GM21367 (cell line): ENCODE data around the gene HSD3B2.
"Not testable (repeated sequence)": the region's sequence is repeated elsewhere in the genome, so short reads cannot be mapped to it uniquely, and the experiment has no call there.

ENCODE experiments used
- ATAC-seq: cut with Tn5 transposase; IDR thresholded peaks from one replicate; pipeline ENCODE4 v1.9.1; 2021; ENCODE audit not compliant: unreplicated experiment

HSD3B2 gene

DNA sequence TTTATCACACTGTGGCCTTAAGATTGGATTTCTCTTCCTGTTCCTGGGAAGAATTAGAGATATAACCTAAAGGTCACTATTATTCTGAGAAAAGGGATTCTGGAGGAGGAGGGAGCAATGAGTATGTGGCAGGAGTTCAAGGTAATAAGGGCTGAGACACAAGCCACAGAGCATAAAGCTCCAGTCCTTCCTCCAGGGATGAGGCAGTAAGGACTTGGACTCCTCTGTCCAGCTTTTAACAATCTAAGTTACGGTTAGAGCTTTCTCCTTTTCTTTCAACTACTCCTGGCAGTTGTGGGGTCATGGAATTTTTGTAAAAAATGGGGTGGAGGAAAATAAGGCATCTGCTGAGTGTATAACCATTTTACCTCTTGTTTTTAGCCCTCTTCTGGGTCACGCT lies at the start of gene HSD3B2:
TSS of gene HSD3B2 (plus strand) at position 201 of the 400 bp plus-strand sequence. CDS start 270 bp downstream, outside the sequence.
- no peak for ATAC-seq

DNA sequence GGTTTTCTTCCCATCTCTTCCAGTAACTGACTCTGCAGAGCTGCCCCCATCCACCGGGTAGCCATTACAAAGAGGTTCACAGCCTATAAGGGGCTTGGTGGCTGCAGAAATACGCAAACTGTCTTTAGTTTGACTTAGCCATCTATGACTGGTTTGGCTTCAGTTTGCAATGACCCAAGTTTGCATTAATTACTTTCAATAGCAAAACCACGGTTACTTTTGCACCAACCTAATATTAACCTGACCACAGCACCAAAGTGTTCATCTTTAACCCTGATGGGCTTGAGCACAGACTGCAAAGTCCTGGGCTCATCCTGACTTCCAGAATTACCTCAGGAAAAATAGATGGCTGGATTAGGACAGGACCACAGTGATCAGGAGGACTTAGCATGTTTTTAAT lies 48.5 kb upstream of the HSD3B2 start:
- no peak for ATAC-seq

DNA sequence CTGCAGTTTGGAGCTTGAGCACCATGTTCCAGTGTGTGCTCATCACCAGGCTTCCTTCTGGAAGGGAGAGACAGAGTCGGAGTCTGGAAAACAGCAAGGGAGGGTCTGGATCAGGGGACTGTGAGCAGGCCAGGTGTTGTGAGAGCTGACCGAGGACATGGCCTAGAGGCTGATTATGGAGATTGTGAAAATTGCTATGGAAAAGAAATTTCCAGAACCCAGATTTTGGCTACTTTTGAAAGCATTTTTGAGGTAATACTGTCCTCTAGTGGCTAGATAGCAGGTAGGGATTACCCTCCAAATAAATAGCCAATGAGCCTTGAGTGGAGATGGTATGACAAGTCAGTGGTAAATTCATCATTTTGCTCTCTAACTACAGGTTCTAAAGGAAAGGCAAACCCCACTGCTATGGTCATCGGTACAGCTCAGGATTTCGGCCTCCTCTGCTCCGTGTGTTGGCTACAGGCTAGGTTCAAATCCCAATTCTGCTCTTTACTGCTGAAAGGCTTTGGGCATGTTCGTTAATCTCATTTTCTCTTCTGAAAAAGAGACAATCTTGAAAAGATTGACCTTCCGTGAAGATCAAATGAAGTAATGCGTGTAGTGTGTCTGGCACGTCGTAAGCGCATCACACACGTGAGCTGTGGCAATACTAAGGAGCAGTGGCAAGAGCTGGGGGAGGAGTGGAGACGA lies 47.4 kb upstream of the HSD3B2 start:
- ATAC-seq, result no peak

DNA sequence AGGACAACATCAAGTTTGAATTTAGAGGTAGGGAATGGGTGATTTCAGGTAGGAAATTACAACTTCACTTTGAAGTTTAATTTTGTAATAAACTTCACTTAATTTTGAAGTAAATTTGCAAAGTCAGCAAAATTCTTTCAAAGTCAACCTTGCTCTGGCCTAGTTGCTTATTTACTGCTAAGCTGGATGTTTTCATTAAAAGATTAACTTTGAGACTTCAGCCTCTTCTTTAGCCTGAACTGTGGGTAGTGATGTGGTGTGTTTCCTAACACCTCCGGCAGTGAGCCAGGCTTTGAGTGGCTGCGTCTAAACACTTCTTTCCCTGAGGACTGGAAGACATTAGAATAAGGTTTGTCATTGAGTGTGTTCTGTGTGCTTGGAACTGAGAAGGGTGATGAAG lies 46.4 kb upstream of the HSD3B2 start, which contains the start of gene HAO2:
TSS of gene HAO2 (plus strand) at position 232 of the 400 bp plus-strand sequence. CDS start 12,301 bp downstream, outside the sequence.
- ATAC-seq, result no peak

DNA sequence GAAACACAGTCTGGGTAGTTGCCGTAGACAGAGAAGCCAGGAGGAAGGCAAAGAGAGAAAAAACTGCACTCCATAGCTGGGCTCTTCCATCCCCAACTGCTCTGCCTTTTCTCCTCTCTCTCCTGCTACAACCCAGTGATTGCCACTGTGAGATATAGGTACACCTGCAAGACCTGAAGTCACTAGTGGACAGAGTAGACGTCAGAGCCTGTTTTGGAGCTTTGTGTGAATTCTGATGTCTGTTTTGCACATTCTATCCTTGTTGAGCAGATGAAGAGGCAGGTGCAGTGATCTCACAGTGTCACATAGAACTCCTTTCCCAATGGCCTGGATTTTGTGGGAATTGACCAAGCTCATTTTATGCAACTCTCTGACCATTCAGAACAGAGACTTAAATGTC lies 44.2 kb upstream of the HSD3B2 start:
- no peak for ATAC-seq

DNA sequence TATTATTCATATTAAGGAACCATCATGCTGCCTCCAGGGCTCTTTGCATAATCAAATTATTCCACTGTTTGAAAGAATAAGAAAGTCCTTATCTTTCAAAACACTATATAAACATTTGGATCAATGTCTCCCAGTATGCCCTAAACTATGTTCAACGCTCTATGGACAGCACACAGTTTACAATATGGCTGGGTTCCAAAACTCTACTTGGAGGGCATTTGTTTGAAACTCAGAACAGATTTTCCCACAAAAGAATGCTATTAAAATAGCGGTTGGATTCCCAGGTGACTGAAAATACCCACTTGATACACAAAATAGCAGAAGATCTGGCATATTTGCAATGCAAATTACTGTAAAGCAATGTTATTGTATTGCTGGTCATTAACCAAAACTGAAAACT lies 43.1 kb upstream of the HSD3B2 start:
- no peak for ATAC-seq

DNA sequence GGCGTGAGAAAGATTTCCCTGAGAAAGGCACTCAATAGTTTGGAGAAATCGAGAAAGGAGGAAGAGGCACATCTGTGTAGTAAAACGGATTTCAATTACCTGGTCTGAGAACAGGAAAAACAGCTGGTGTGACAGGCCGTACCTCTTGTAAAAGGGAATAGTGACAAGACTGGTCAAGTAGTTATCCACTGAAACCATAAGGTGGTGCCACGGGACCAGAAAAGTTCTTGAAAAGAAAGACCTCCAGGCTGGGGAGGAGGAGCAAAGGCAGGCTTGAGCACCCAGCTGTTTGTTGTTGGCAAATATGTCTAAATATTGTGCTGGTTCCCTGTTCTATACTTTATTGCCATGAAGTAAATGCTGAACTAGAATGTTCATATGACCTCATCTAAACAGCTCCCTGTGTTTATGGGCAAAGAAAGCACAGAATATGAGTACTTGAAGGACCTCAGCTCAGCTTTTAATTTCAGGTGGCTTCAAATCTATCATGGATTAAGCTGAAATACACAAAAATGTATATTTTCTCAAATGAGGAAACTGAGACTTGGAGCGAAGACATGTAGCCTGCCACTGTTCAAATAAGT lies 42.4 kb upstream of the HSD3B2 start:
- peak; percentile 66 for ATAC-seq

DNA sequence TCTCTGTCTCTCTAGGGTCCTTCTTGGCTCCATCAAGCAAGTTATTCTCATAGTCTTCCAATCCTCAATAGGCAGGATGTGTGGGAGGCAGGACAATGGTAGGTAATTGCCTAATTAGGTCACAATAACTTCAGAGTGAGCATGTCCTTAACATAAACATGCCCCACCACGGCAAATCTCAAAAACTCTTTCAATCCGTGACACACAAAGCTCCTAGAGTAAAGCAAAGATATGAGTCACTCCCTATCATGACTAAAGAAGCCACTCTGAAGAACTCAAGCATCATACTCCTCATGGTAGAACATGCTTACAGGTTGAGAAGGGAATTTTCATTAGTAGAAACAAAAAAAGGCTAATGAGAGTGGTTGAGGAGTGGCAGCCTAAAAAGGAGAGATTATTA lies 41.5 kb upstream of the HSD3B2 start:
- ATAC-seq, result no peak

DNA sequence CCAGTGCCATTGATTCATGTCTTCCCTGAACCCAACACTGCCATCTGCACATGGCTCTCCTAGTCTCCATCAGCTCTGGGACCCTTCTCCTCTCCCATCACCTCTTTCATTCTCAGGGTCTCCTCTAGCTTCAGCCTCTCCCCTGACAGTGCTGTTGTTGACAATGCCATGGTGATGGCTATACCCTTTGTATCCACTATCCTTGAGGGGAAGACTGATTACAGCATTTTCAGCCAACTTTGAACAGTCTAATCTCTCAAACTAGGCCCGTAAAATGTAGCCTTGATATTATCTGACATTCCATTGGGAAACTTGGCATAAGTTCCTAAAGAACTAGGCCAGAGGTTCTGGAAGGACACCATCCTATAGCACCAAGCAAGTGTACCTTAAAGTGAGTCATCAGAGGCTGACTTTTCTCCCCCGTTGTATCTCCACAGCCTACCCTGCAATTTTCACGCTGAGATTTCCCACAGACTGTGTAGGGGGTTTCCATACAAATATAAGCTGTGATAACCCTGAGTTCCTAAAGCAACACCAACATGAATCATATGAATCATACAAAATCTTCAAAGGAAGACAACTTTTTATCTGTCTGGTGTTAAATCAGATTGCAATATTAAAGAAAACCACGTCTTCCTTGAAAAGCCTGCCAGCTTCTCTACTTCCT lies 40.6 kb upstream of the HSD3B2 start:
- no peak for ATAC-seq

DNA sequence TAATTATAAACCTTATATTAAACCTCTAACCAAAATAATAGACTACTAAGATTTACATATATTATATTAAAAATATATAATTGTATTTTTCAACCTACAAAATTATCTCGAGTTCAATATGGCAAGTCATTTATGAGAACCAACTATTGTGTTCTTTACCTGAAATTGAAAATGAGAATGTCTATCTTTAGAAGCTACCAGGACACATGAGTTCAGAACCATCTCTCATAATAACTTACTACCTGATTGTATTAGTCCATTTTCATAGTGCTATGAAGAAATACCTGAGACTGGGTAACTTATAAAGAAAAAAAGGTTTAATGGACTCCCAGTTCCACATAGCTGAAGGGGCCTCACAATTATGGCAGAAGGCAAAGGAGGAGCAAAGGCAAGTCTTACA lies 39.6 kb upstream of the HSD3B2 start:
- ATAC-seq, result no peak

DNA sequence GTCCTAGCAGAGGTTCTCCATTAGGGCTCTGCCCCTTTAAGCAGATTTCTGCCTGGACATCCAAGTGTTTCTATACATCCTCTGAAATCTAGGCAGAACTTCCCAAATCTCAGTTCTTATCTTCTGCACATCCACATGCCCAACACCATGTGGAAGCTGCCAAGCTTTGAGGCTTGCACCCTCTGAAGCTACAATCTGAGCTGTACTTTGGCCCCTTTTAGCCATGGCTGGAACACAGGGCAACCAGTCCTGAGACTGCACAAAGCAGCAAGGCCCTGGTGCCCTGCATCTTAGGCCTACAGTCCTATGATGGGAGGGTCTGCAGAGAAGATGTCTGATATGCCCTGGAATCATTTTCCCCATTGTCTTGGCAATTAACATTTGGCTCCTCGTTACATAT lies 38.4 kb upstream of the HSD3B2 start:
- ATAC-seq, result no peak

DNA sequence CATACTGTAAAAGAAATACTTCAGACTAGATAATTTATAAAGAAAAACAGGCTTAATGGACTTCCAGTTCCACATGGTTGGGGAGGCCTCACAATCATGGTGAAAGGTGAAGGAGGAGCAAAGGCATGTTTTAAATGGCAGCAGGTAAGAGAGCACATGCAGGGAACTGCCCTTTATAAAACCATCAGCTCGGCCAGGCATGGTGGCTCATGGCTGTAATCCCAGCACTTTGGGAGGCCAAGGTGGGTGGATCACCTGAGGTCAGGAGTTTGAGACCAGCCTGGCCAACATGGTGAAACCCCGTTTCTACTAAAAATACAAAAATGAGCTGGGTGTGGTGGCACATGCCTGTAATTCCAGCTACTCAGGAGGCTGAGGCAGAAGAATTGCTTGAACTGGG lies 37.4 kb upstream of the HSD3B2 start:
- not testable (repeated sequence) for ATAC-seq

DNA sequence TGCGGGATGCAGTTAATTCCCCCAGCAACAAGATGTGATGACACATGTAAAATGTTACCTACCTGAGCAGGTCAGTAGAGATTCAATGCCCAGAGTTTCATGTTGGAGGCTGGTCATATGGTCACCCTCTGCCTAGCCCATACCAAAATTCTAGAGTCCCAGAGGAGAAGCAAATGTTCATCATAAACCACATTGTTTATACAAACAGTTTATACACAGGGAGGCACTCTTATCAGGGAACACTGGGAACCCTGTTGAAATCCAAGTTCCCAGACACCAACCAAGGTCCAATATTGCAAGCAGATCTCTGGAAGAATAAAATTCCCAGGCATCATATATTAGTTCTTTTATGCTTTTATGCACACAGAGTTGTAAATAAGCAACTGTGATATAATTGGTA lies 35.8 kb upstream of the HSD3B2 start:
- no peak for ATAC-seq

DNA sequence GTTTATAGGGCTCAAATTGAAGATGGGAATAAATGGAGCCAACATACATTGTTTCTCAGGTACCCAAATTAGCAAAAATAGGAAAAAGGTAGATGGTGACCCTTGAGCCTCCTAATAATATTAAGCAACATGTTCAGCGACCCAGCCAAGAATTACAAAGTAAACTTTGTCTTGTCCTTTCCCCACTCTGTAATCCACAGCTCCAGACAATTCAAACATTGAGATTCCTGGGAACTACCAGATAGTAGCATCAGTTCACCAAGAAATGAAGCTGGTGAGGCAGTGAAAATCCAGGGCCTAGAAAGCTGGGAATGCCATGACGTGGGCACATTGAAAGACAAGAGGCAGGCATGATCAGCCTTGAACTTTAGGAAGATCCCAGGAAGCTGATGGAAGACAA lies 34.6 kb upstream of the HSD3B2 start:
- ATAC-seq, result no peak

DNA sequence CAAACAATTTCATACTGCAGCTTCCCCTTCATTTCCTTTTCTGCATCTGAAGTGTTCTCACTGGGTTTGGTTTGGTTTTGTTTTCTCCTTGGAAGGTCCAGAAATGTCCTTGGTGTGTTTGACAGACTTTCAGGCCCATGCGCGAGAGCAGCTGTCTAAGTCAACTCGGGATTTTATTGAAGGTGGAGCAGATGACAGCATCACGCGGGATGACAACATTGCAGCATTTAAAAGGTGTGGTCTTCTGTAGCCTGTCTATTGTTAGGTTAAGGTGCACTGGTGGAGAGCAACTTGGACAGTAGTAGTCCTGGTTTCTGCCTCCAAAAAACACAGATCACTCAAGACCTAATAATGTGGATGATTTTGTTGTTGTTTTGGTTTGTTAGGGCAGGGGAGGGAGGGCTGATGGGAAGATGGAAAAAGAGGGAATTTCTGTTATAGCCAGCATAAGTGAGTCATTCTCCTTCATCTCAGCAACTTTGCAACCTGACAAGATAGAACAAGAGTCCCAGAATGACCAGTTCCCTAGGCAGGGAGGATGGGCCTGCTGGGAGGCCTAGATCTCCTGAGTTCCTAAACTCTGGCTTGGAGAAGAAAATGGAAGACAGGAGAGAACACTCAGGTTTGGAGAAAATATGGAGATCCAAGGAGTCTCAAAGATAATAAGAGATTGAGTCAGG lies 33.8 kb upstream of the HSD3B2 start:
- ATAC-seq, result no peak

DNA sequence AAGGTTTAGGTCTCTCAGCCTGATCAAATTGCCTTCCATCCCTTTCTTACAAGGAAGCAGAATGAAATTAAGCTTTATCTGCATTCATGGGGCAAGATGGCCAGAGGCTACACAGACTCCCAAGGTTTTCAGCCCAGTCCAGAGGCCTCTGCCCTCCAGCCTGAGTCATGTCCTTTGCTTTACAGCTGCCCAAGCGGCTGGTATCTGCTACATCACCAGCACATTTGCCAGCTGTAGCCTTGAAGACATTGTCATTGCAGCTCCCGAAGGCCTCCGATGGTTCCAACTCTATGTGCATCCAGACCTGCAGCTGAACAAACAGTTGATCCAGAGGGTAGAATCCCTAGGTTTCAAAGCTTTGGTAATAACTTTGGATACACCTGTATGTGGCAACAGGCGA lies 30.4 kb upstream of the HSD3B2 start:
- no peak for ATAC-seq

DNA sequence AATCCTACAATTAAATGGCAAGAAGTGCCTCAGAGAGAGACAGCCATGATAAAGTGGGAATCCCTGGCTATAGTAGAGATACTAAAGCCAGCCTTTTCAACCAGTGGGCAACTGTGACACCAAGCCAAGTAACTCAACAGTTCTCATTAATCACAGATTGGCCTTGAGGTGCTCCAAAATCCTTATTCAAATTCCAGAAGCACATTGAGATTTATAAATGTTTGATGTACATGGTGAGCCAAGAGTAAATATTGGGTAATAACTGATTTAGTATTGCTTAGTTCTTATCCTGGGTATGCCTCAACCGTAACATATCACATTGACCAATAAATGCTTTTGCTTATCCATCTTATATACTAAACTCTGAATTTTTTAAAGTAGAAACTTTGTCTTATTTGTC lies 29.3 kb upstream of the HSD3B2 start:
- no peak for ATAC-seq

DNA sequence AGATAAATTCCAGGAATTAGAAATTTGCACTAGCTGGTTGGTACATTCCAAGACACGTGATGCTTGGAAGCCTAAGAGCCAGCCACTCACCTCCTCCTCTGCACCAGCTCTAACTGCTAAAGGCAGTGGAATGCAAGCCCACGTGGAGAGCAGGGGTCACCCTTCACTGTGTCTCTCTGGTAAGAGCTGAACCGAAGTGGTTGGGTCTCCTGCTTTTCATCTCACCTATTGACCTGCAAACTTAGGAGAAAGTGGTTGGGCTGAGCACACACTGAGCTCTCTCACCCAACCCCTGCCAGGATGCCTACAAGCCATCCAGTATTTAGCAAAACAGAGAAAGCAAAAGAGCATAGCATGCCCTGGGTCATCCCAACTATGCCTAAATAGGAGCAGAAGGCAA lies 27.1 kb upstream of the HSD3B2 start:
- ATAC-seq, result no peak

DNA sequence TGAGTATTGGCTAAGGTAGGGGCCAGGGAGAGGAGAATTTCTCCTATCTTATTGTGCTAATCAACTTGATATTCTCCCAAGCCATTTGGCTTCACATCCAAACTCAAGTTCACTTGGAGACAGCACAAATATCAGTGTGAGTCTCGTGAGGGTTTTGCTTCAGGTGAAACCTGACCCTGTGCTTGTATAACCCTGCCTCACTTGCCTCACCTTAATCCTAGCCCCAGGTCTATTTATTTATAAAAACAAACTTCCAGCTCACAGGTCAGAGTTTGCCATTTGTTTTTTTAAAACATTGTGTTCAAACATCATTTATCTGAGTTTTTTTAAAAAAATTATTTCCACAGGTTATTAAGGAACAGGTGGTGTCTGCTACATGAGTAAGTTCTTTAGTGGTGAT lies 26.5 kb upstream of the HSD3B2 start:
- ATAC-seq, result no peak

DNA sequence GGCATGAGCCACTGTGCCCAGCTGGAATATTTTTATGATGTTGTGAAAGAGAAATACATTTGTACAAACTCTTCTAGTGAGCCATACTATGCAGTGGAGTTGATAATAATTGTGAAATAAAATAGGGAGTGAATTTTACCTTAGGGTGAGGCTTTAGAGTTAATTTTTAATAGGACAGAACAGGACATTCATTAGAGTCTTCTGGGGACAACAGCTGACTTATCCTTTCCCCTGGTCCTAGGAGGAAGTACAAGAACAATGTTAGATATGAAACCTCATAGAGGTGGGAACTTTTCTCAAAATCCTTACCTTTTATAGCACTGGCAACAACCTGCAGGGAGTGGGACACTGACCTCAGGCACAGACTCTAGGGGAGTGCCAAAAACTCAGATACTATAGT lies 24.4 kb upstream of the HSD3B2 start:
- ATAC-seq, result no peak

DNA sequence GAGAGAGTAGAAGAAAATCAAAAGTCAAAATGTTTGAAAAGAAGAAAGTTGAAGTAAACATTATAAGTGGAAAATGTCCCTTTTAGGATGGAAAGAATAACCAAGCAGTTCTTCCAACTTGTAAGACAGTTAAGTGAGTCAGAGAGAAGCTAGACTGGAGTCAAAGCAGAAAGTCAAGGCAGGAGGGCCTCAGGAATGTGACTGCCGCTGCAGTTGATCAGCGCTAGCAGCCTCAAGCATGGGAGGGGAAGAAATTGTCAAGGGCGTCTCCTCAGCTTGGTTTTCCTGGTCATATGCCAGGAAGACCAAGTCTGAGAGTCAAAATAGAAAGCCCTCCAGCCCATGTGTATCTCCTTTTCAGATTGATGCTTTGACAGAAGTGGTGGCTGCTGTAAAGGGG lies 23.2 kb upstream of the HSD3B2 start:
- ATAC-seq, result no peak

DNA sequence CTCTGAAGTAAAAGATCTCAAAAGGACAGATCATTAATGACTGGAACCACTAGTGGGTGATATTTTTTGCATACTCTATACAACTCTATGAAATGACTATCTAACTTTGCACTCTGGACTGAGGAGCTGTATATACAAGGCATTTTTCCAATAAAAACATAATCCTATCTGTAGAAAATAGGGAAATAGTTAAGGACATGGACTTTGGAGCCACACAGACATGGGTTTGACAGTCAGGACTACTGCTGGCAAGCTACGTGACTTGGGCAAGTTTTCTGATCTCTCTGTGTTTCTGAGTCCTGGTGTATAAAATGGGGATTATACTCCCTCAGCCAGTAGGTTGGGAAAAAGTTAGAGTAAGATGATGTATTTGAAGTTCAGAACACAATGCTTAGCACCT lies 20.9 kb upstream of the HSD3B2 start:
- ATAC-seq, result no peak
